ENCODE measurements around the gene NELL1.

- TF ChIP-seq CTCF (conservative IDR thresholded peaks at IDR 0.05; ENCODE audit: low read length) (no peak), EZH2phosphoT487 (IDR thresholded peaks at IDR 0.05; ENCODE audit: borderline replicate concordance) (no peak)
Observed at GRCh38 chr11:21480240-21480639, 810.9 kb downstream of the NELL1 start.
